Skin epidermis (tissue), 12 donors: Measurements from ENCODE around the gene CCDC170.

ENCODE experiments used
- H3K27ac ChIP-seq, 21 experiments: fragments of 200-600 bp; sonication (generic) in 11 of 21; one replicate each; pipeline ENCODE4 v1.5.0; 2020; ENCODE audit warnings: mild to moderate bottlenecking in 3 of 21, inconsistent platforms in 2 of 21, moderate library complexity in 2 of 21
- H3K4me3 ChIP-seq, 7 experiments: fragments of 200-600 bp; sonication (generic) in 2 of 7; one replicate each; pipeline ENCODE4 v1.5.0; 2020; ENCODE audit warnings: inconsistent platforms in 2 of 7, mild to moderate bottlenecking in 2 of 7, moderate library complexity in 1 of 7

The CCDC170 gene

GRCh38 chr6:151609146-151609902 is 115.5 kb downstream of the CCDC170 start:
- H3K27ac ChIP-seq: peak overlapping the region in 1 of 21 experiments; percentile 1
- no peak overlapping the region for H3K4me3 ChIP-seq

GRCh38 chr6:151610326-151610725 is 116.5 kb downstream of the CCDC170 start:
- no peak overlapping the region for H3K27ac ChIP-seq
- no peak overlapping the region for H3K4me3 ChIP-seq

- no peak overlapping the region for H3K27ac ChIP-seq
Observed at GRCh38 chr6:151614630-151615029, 120.8 kb downstream of the CCDC170 start.

GRCh38 chr6:151616091-151616513 is 122.3 kb downstream of the CCDC170 start:
- Histone ChIP-seq H3K27ac (no peak overlapping the region), H3K4me3 (no peak overlapping the region)

More at GRCh38 chr6:151614630-151615029, 120.8 kb downstream of the CCDC170 start:
- no peak overlapping the region for H3K4me3 ChIP-seq

GRCh38 chr6:151616600-151616999 is 122.8 kb downstream of the CCDC170 start:
- no peak overlapping the region for H3K27ac ChIP-seq
- no peak overlapping the region for H3K4me3 ChIP-seq

GRCh38 chr6:151617539-151617938 is 123.7 kb downstream of the CCDC170 start:
- H3K27ac ChIP-seq: no peak overlapping the region
- H3K4me3 ChIP-seq: no peak overlapping the region

- no peak overlapping the region for H3K27ac ChIP-seq
- H3K4me3 ChIP-seq: no peak overlapping the region
Observed at GRCh38 chr6:151618717-151619116, 124.9 kb downstream of the CCDC170 start.

GRCh38 chr6:151620179-151620578 is 126.4 kb downstream of the CCDC170 start:
- Histone ChIP-seq H3K4me3 (no peak overlapping the region), H3K27ac (no peak overlapping the region)

- H3K4me3 ChIP-seq: no peak overlapping the region
- no peak overlapping the region for H3K27ac ChIP-seq
Observed at GRCh38 chr6:151624071-151624470, 130.3 kb downstream of the CCDC170 start.

GRCh38 chr6:151624481-151624880 is 130.7 kb downstream of the CCDC170 start:
- no peak overlapping the region for H3K27ac ChIP-seq
- no peak overlapping the region for H3K4me3 ChIP-seq

- Histone ChIP-seq H3K27ac (no peak overlapping the region), H3K4me3 (no peak overlapping the region)
Observed at GRCh38 chr6:151624900-151625536, 131.2 kb downstream of the CCDC170 start.

GRCh38 chr6:151627689-151628444 is 134.1 kb downstream of the CCDC170 start:
- Histone ChIP-seq H3K27ac (peak overlapping the region in 1 of 21 experiments; percentile 37), H3K4me3 (no peak overlapping the region)

- Histone ChIP-seq H3K27ac (no peak overlapping the region), H3K4me3 (no peak overlapping the region)
Observed at GRCh38 chr6:151629791-151630190, 136.0 kb downstream of the CCDC170 start.

GRCh38 chr6:151630387-151630786 is 136.6 kb downstream of the CCDC170 start:
- no peak overlapping the region for H3K4me3 ChIP-seq
- no peak overlapping the region for H3K27ac ChIP-seq

GRCh38 chr6:151630991-151631655 is 137.3 kb downstream of the CCDC170 start:
- Histone ChIP-seq H3K4me3 (no peak overlapping the region), H3K27ac (no peak overlapping the region)

GRCh38 chr6:151632415-151632987 is 138.7 kb downstream of the CCDC170 start:
- no peak overlapping the region for H3K4me3 ChIP-seq
- H3K27ac ChIP-seq: no peak overlapping the region

GRCh38 chr6:151633526-151634335 is 139.9 kb downstream of the CCDC170 start:
- H3K27ac ChIP-seq: no peak overlapping the region

GRCh38 chr6:151634336-151634720 is 140.5 kb downstream of the CCDC170 start:
- no peak overlapping the region for H3K27ac ChIP-seq

More at GRCh38 chr6:151633526-151634335, 139.9 kb downstream of the CCDC170 start:
- H3K4me3 ChIP-seq: no peak overlapping the region

GRCh38 chr6:151635741-151636140 is 141.9 kb downstream of the CCDC170 start:
- no peak overlapping the region for H3K27ac ChIP-seq
- H3K4me3 ChIP-seq: no peak overlapping the region

More at GRCh38 chr6:151634336-151634720, 140.5 kb downstream of the CCDC170 start:
- H3K4me3 ChIP-seq: no peak overlapping the region
